GM12878 (cell line): ENCODE measurements around the gene NTM. TPM values are rescaled to one million over a fixed set of nuclear protein-coding genes. Genes with fewer than 3 reads are reported as not detected.

Experiments used
- ATAC-seq: fragments of 200-7000 bp; cut with Tn5 transposase; 3 replicates; pipeline ENCODE4 v1.9.1; 2020; ENCODE audit warnings: mild to moderate bottlenecking, moderate library complexity
- BruUV-seq: library from RNA; stranded (reverse); fragments of 400-500 nt; replicated peaks from 2 replicates; lab custom pipeline; 2021; lab: Mats Ljungman, UMichigan
- CTCF ChIA-PET: fragments of 300-600 bp; sonication (Branson Sonifier 250); formaldehyde crosslinking; extraction: SDS; loops from one replicate; lab custom pipeline; 2021; ENCODE audit warnings: inconsistent platforms; lab: Yijun Ruan, JAX
- POLR2A ChIA-PET: fragments of 350-600 bp; formaldehyde crosslinking; extraction: SDS; loops from one replicate; lab custom pipeline; 2021; ENCODE audit warnings: inconsistent platforms; lab: Charles Lee
- RAD21 ChIA-PET: fragments of 300-600 bp; sonication (Branson Sonifier 250); formaldehyde crosslinking; loops from one replicate; lab custom pipeline; 2023; ENCODE audit warnings: antibody characterized with exemption; ENCODE audit not compliant: unreplicated experiment; lab: Charles Lee
- SMC1A ChIA-PET: fragments of 300-600 bp; sonication (Branson Sonifier 250); formaldehyde crosslinking; loops from one replicate; lab custom pipeline; 2023; ENCODE audit not compliant: unreplicated experiment, uncharacterized antibody; lab: Charles Lee
- DNase-seq: peaks from one replicate; pipeline ENCODE4 v3.0.0-alpha.2; 2011; ENCODE audit warnings: low read depth, low spot score
- FAIRE-seq: peaks from 3 replicates; lab custom pipeline; 2011; peaks lifted over from hg19 to GRCh38; lab: Jason Lieb, UNC
- H2AFZ ChIP-seq: 2 replicates; pipeline ENCODE4 v1.6.0; 2011; ENCODE audit warnings: low read depth, low read length, control low read depth; ENCODE audit not compliant: control insufficient read depth
- H3K27ac ChIP-seq: 2 replicates; pipeline ENCODE4 v1.5.1; 2011; ENCODE audit warnings: control low read depth; ENCODE audit not compliant: control insufficient read depth, insufficient read depth
- H3K27me3 ChIP-seq, 2 experiments: replicated peaks in 1 of 2; 2 replicates each; pipeline versions ENCODE4 v1.6.0 to v1.6.1; 2011; ENCODE audit warnings: low read length in 1 of 2; ENCODE audit not compliant: control insufficient read depth in 2 of 2, insufficient read depth in 2 of 2
- H3K36me3 ChIP-seq, 2 experiments: 2 replicates each; pipeline ENCODE4 v1.5.1; 2011; ENCODE audit warnings: low read length in 1 of 2; ENCODE audit not compliant: control insufficient read depth in 2 of 2, insufficient read depth in 2 of 2
- H3K4me1 ChIP-seq: 2 replicates; pipeline ENCODE4 v1.6.1; 2011; ENCODE audit warnings: mild to moderate bottlenecking, low read length, moderate library complexity, mixed read lengths; ENCODE audit not compliant: control insufficient read depth, insufficient read depth
- H3K4me2 ChIP-seq: 2 replicates; pipeline ENCODE4 v1.6.0; 2011; ENCODE audit warnings: control low read depth; ENCODE audit not compliant: control insufficient read depth, insufficient read depth
- H3K4me3 ChIP-seq: fragments of 200-600 bp; sonication (generic); 2 replicates; pipeline ENCODE4 v1.5.1; 2016
- H3K79me2 ChIP-seq: 2 replicates; pipeline ENCODE4 v1.6.0; 2011; ENCODE audit warnings: low read length; ENCODE audit not compliant: control insufficient read depth, insufficient read depth
- H3K9ac ChIP-seq: 2 replicates; pipeline ENCODE4 v1.8.0; 2011; ENCODE audit warnings: low read length, control low read depth, mixed read lengths; ENCODE audit not compliant: control insufficient read depth, insufficient read depth
- H3K9me3 ChIP-seq: replicated peaks from 3 replicates; pipeline ENCODE4 v1.5.1; 2011; ENCODE audit warnings: mild to moderate bottlenecking, low read length; ENCODE audit not compliant: control insufficient read depth, insufficient read depth
- H4K20me1 ChIP-seq: 2 replicates; pipeline ENCODE4 v1.6.0; 2011; ENCODE audit not compliant: control insufficient read depth, insufficient read depth
- CHD4 ChIP-seq: fragments of 200-600 bp; sonication (generic); IDR thresholded peaks from 2 replicates; pipeline ENCODE4 v1.6.1; 2016; ENCODE audit warnings: mild to moderate bottlenecking
- EP300 ChIP-seq, 2 experiments: fragments of 150-350 bp in 1 of 2; IDR thresholded peaks; 2 replicates each; pipeline ENCODE4 v1.6.1; 2011 to 2012; ENCODE audit warnings: low read depth in 2 of 2, low read length in 2 of 2, borderline replicate concordance in 1 of 2, improper control_type of control experiment in 1 of 2, inconsistent platforms in 1 of 2; ENCODE audit not compliant: control insufficient read depth in 1 of 2
- PML ChIP-seq: IDR thresholded peaks from 2 replicates; pipeline ENCODE4 v1.6.1; 2012; ENCODE audit warnings: low read length, inconsistent platforms
- POU2F2 ChIP-seq: IDR thresholded peaks from 3 replicates; pipeline ENCODE4 v1.6.1; 2011; ENCODE audit warnings: low read depth, mild to moderate bottlenecking, low read length, borderline replicate concordance
- RELA ChIP-seq: fragments of 450-650 bp; IDR thresholded peaks from 2 replicates; pipeline ENCODE4 v1.8.0; 2014; ENCODE audit warnings: borderline replicate concordance; ENCODE audit not compliant: partially characterized antibody
- RELB ChIP-seq: fragments of 450-650 bp; IDR thresholded peaks from 2 replicates; pipeline ENCODE4 v1.6.1; 2017; ENCODE audit warnings: low read depth, mild to moderate bottlenecking, moderate library complexity
- SKIL ChIP-seq: fragments of 450-650 bp; IDR thresholded peaks from 2 replicates; pipeline ENCODE4 v1.6.1; 2017; ENCODE audit warnings: mild to moderate bottlenecking, low read depth, inconsistent platforms; ENCODE audit not compliant: poor library complexity, severe bottlenecking
- SP1 ChIP-seq: IDR thresholded peaks from one replicate; pipeline ENCODE4 v1.6.1; 2011; ENCODE audit warnings: low read depth, low read length
- USF2 ChIP-seq: IDR thresholded peaks from 2 replicates; pipeline ENCODE4 v1.6.1; 2011; ENCODE audit warnings: low read depth, low read length, improper control_type of control experiment, borderline replicate concordance
- YY1 ChIP-seq: IDR thresholded peaks from 2 replicates; pipeline ENCODE4 v1.6.1; 2011; ENCODE audit warnings: low read depth, mild to moderate bottlenecking, low read length
- ZNF24 ChIP-seq: fragments of 450-650 bp; IDR thresholded peaks from 2 replicates; pipeline ENCODE4 v1.6.1; 2017; ENCODE audit warnings: antibody characterized with exemption, mild to moderate bottlenecking
- ZNF592 ChIP-seq: fragments of 450-650 bp; IDR thresholded peaks from 2 replicates; pipeline ENCODE4 v1.6.1; 2017; ENCODE audit warnings: mild to moderate bottlenecking, moderate library complexity
- WGBS: methylation state at CpG from one replicate; pipeline ENCODE4 v1.1.6; 2016; ENCODE audit warnings: low lambda C conversion rate; ENCODE audit not compliant: insufficient replicate concordance, insufficient coverage; ENCODE audit errors: missing lambda C conversion rate; 5-methylcytosine and 5-hydroxymethylcytosine counted together
- in situ Hi-C: fragments of 300-500 bp; cut with MboI; formaldehyde crosslinking; loops from 9 replicates; pipeline ENCODE4 v1.14.3; 2018; ENCODE audit warnings: mixed read lengths
- intact Hi-C: fragments of 100-400 bp; cut with micrococcal nuclease; formaldehyde crosslinking; loops from one replicate; pipeline ENCODE4 v1.14.2; 2022; ENCODE audit not compliant: unreplicated experiment
- polyA plus RNA-seq, 11 experiments: library from polyadenylated mRNA; depleted of rRNA in 4 of 11; unstranded in 6 of 11; stranded (reverse) in 5 of 11; fragments of >200 nt; fragmentation: Nextera tagmentation in 4 of 11; fragmentation: Illumina TruSeq in 1 of 11; extraction: Ambion mirVana in 4 of 11; extraction: Trizol in 1 of 11; gene quantifications; 1 replicate in 1 of 11; 2 replicates in 10 of 11; pipeline versions ENCODE4 v1.2.1 to v1.2.3, GENCODE V29; 2011 to 2016; ENCODE audit warnings: inconsistent platforms in 2 of 11, missing spikeins in 2 of 11, low read depth in 1 of 11
- total RNA-seq, 4 experiments: library from RNA; depleted of rRNA in 3 of 4; stranded (reverse); fragments of >200 nt in 3 of 4; fragmentation: Illumina TruSeq in 1 of 4; extraction: Trizol in 1 of 4; gene quantifications; 2 replicates each; pipeline versions ENCODE4 v1.2.1 to v1.2.3, GENCODE V29; 2013 to 2021

Gene NTM
- total and polyA plus RNA-seq, 10 of the 15 experiments (the other 5 are each of a cell fraction or from before 2014, with no cell fraction given) = not detected

GRCh38 chr11:131624531-131624930 is 254.1 kb downstream of the NTM start:
- in situ Hi-C loops (no loop called here), intact Hi-C loops (no loop called here)
- no peak overlapping the region for H2AFZ ChIP-seq
- WGBS = 51% methylated on average over 4 of the region's 4 CpGs
- no peak overlapping the region for H3K4me2 ChIP-seq
- CTCF ChIA-PET = no interaction called here
- H3K27ac ChIP-seq = no peak overlapping the region
- H3K9me3 ChIP-seq = no peaks in the 10 kb centered on the region; the same call in 2 of the 3 replicates
- ATAC-seq (no peak), FAIRE-seq (no peak), DNase-seq (no peak)
- BruUV-seq = no TSS peak
- RAD21 ChIA-PET = no interaction called here
- no peaks in the 10 kb centered on the region for H3K79me2 ChIP-seq
- SMC1A ChIA-PET = no interaction called here
- POLR2A ChIA-PET = no interaction called here
- H3K9ac ChIP-seq = no peak overlapping the region
- no peak for TF ChIP-seq RELA
- no peak for TF ChIP-seq CHD4
- no peak for TF ChIP-seq RELB
- no peak for TF ChIP-seq EP300 (IDR thresholded peaks at IDR 0.05; ENCODE audit: borderline replicate concordance in 1 of 2, control insufficient read depth in 1 of 2, low read depth in 2 of 2, low read length in 2 of 2)
- no peak for TF ChIP-seq SKIL
- TF ChIP-seq POU2F2 = no peak
- no peak for TF ChIP-seq YY1
- TF ChIP-seq SP1 = no peak
- no peak for TF ChIP-seq PML
- no peak for TF ChIP-seq ZNF592
- no peak for TF ChIP-seq ZNF24
- TF ChIP-seq USF2 = no peak
- no peaks in the 10 kb centered on the region for H4K20me1 ChIP-seq
- no peak overlapping the region for H3K4me3 ChIP-seq
- H3K36me3 ChIP-seq = no peaks in the 10 kb centered on the region
- no peaks in the 10 kb centered on the region for H3K4me1 ChIP-seq
- H3K27me3 ChIP-seq = peaks cover 3 to 8% of the 10 kb centered on the region in 2 experiments; a peak in 3 of 4 replicates
